GM23338 (cell line): Measurements from ENCODE around the gene MUC16. TPM values are rescaled to one million over a fixed set of nuclear protein-coding genes. Genes with fewer than 3 reads are reported as not detected.

Source experiments
- ATAC-seq: fragments of 200-7000 bp; cut with Tn5 transposase; 3 replicates; pipeline ENCODE4 v1.9.1; 2020
- DNase-seq: peaks from one replicate; pipeline ENCODE4 v3.0.0-alpha.2; 2015; ENCODE audit warnings: low spot score
- H2AFZ ChIP-seq: fragments of 200-600 bp; sonication (generic); 2 replicates; pipeline ENCODE4 v1.8.0; 2016; ENCODE audit warnings: antibody characterized with exemption, mild to moderate bottlenecking, moderate library complexity
- H3F3A ChIP-seq: fragments of 200-600 bp; sonication (generic); replicated peaks from 2 replicates; pipeline ENCODE4 v1.8.0; 2017; ENCODE audit warnings: antibody characterized with exemption, mixed run types, low read depth
- H3K27ac ChIP-seq: fragments of 200-600 bp; sonication (generic); 2 replicates; pipeline ENCODE4 v1.6.1; 2016; ENCODE audit warnings: low read depth
- H3K27me3 ChIP-seq: fragments of 200-600 bp; sonication (generic); 2 replicates; pipeline ENCODE4 v1.8.0; 2016; ENCODE audit warnings: mild to moderate bottlenecking, mixed run types, moderate library complexity; ENCODE audit not compliant: insufficient read depth
- H3K36me3 ChIP-seq: fragments of 200-600 bp; sonication (generic); 2 replicates; pipeline ENCODE4 v1.8.0; 2016; ENCODE audit warnings: mild to moderate bottlenecking; ENCODE audit not compliant: insufficient read depth
- H3K4me1 ChIP-seq: fragments of 200-600 bp; sonication (generic); 2 replicates; pipeline ENCODE4 v1.8.0; 2016; ENCODE audit warnings: mild to moderate bottlenecking, moderate library complexity; ENCODE audit not compliant: insufficient read depth
- H3K4me2 ChIP-seq: fragments of 200-600 bp; sonication (generic); 2 replicates; pipeline ENCODE4 v1.7.1; 2017; ENCODE audit warnings: mixed run types
- H3K4me3 ChIP-seq: fragments of 200-600 bp; sonication (generic); 2 replicates; pipeline ENCODE4 v1.6.1; 2016; ENCODE audit warnings: mixed run types
- H3K79me2 ChIP-seq: fragments of 200-600 bp; sonication (generic); replicated peaks from 2 replicates; pipeline ENCODE4 v1.8.0; 2017; ENCODE audit warnings: mild to moderate bottlenecking; ENCODE audit not compliant: insufficient read depth
- H3K9me2 ChIP-seq: fragments of 200-600 bp; sonication (generic); 2 replicates; pipeline ENCODE4 v1.8.0; 2017; ENCODE audit not compliant: insufficient read depth
- H4K20me1 ChIP-seq: fragments of 200-600 bp; sonication (generic); replicated peaks from 2 replicates; pipeline ENCODE4 v1.8.0; 2017; ENCODE audit warnings: mild to moderate bottlenecking; ENCODE audit not compliant: insufficient read depth
- H3K27ac Mint-ChIP-seq: 2 replicates; pipeline ENCODE4 v1.8.0; 2020; ENCODE audit warnings: inconsistent platforms, mild to moderate bottlenecking, moderate library complexity, mixed read lengths
- H3K27me3 Mint-ChIP-seq: 3 replicates; pipeline ENCODE4 v1.8.0; 2022; ENCODE audit warnings: low read depth, mild to moderate bottlenecking, moderate library complexity, mixed read lengths, inconsistent platforms; ENCODE audit not compliant: insufficient read depth, poor library complexity
- H3K36me3 Mint-ChIP-seq: 3 replicates; pipeline ENCODE4 v1.8.0; 2021; ENCODE audit warnings: low read depth, mild to moderate bottlenecking, inconsistent platforms, moderate library complexity, mixed read lengths
- H3K4me1 Mint-ChIP-seq: 3 replicates; pipeline ENCODE4 v1.8.0; 2020; ENCODE audit warnings: mild to moderate bottlenecking, inconsistent platforms, mixed read lengths
- H3K4me3 Mint-ChIP-seq: 3 replicates; pipeline ENCODE4 v1.8.0; 2021; ENCODE audit warnings: moderate library complexity, mild to moderate bottlenecking, inconsistent platforms, mixed read lengths
- H3K9me3 Mint-ChIP-seq: 3 replicates; pipeline ENCODE4 v1.8.0; 2020; ENCODE audit warnings: moderate library complexity, mild to moderate bottlenecking, inconsistent platforms, mixed read lengths
- CREB1 ChIP-seq: fragments of 250-450 bp; sonication (Bioruptor Pico); IDR thresholded peaks from 2 replicates; pipeline ENCODE4 v1.5.0; 2020; ENCODE audit warnings: low read depth, mild to moderate bottlenecking, moderate library complexity
- EZH2 ChIP-seq: fragments of 200-600 bp; sonication (generic); IDR thresholded peaks from one replicate; pipeline ENCODE4 v1.8.0; 2017; ENCODE audit warnings: antibody characterized with exemption, mild to moderate bottlenecking, low read depth; ENCODE audit not compliant: unreplicated experiment
- EZH2phosphoT487 ChIP-seq: fragments of 200-600 bp; sonication (generic); IDR thresholded peaks from one replicate; pipeline ENCODE4 v1.8.1; 2018; ENCODE audit warnings: antibody characterized with exemption; ENCODE audit not compliant: unreplicated experiment
- NANOG ChIP-seq: IDR thresholded peaks from 2 replicates; pipeline ENCODE4 v1.6.1; 2016; ENCODE audit warnings: antibody characterized with exemption, borderline replicate concordance
- POLR2AphosphoS5 ChIP-seq: IDR thresholded peaks from 2 replicates; pipeline ENCODE4 v1.6.1; 2016; ENCODE audit warnings: antibody characterized with exemption, low read depth
- STAT1 ChIP-seq: IDR thresholded peaks from one replicate; pipeline ENCODE4 v1.6.1; 2016; ENCODE audit warnings: antibody characterized with exemption; ENCODE audit not compliant: unreplicated experiment
- ZNF114 ChIP-seq: fragments of 250-450 bp; sonication (Bioruptor Pico); IDR thresholded peaks from 2 replicates; pipeline ENCODE4 v1.5.0; 2020; ENCODE audit warnings: mild to moderate bottlenecking, moderate library complexity
- ZNF331 ChIP-seq: fragments of 250-450 bp; sonication (Bioruptor Pico); IDR thresholded peaks from 2 replicates; pipeline ENCODE4 v1.5.0; 2020; ENCODE audit warnings: low read depth, mild to moderate bottlenecking, moderate library complexity
- polyA plus RNA-seq: library from polyadenylated mRNA; unstranded; fragments of >200 nt; fragmentation: Nextera tagmentation; extraction: Ambion mirVana; gene quantifications from 2 replicates; pipeline ENCODE4 v1.2.1, GENCODE V29; 2016
- total RNA-seq: library from RNA; depleted of rRNA; stranded (reverse); fragments of >200 nt; shearing (Covaris generic); gene quantifications from 2 replicates; pipeline ENCODE4 v1.2.3, GENCODE V29; 2014
- TF ChIP-seq, protein P1 (sequence below): IDR thresholded peaks from one replicate; pipeline ENCODE4 v1.6.1; 2018; ENCODE audit warnings: antibody characterized with exemption; ENCODE audit not compliant: unreplicated experiment
- TF ChIP-seq, protein P2 (sequence below): fragments of 250-450 bp; sonication (Bioruptor Pico); IDR thresholded peaks from 2 replicates; pipeline ENCODE4 v1.5.0; 2020; ENCODE audit warnings: mild to moderate bottlenecking, moderate library complexity
- TF ChIP-seq, protein P3 (sequence below), 2 experiments: fragments of 200-600 bp in 1 of 2; sonication (generic) in 1 of 2; conservative IDR thresholded peaks; 2 replicates each; pipeline versions ENCODE4 v1.5.1 to v1.6.1; 2016 to 2017; ENCODE audit warnings: antibody characterized with exemption in 2 of 2, low read depth in 2 of 2, mild to moderate bottlenecking in 2 of 2, moderate library complexity in 1 of 2
- TF ChIP-seq, protein P4 (sequence below): IDR thresholded peaks from 2 replicates; pipeline ENCODE4 v1.6.1; 2016; ENCODE audit warnings: antibody characterized with exemption

The MUC16 gene
- total and polyA plus RNA-seq, 2 experiments from 2014 or later = 0.06 to 0.42 TPM

DNA sequence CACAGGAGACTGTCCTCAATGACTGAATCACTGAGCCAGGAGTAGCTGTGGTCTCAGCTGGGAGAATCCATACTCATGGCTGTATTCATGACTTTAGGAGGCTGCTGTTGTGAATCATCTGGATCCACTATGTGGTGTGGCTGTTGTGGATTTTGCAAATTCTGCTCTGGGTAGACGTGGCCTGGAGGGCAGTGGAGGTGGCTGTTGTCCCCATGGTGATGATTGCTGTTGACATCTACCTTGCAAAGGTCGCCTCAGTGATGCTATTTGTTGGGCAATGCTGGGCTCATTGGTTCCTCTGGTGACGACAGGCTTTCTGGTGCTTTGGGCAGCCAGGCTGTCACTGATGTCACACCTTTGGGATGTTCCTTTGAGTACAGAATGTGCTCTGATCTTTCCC lies 23.9 kb downstream of the MUC16 start:
- Mint-ChIP-seq H3K36me3 (peaks cover 26% of the 10 kb centered on the region; the same call in 2 of the 3 replicates), H3K27ac (no peak overlapping the region), H3K4me3 (no peak overlapping the region), H3K27me3 (peaks cover 6% of the 10 kb centered on the region), H3K4me1 (no peaks in the 10 kb centered on the region), H3K9me3 (peaks cover 70% of the 10 kb centered on the region)
- Histone ChIP-seq H3K4me2 (no peak overlapping the region), H3K79me2 (no peaks in the 10 kb centered on the region), H3K4me1 (no peaks in the 10 kb centered on the region), H3F3A (no peaks in the 10 kb centered on the region), H3K36me3 (no peaks in the 10 kb centered on the region), H3K9me2 (no peaks in the 10 kb centered on the region), H3K27me3 (no peaks in the 10 kb centered on the region), H3K27ac (no peak overlapping the region), H4K20me1 (no peaks in the 10 kb centered on the region), H3K4me3 (no peak overlapping the region), H2AFZ (no peak overlapping the region)
- ATAC-seq (no peak), DNase-seq (no peak)
- TF ChIP-seq ZNF114 (CRISPR knock-in tag) (no peak), EZH2phosphoT487 (no peak), NANOG (no peak), STAT1 (no peak), EZH2 (no peak), POLR2AphosphoS5 (no peak), ZNF331 (CRISPR knock-in tag) (no peak), CREB1 (CRISPR knock-in tag) (no peak)
- TF ChIP-seq, protein P1, sequence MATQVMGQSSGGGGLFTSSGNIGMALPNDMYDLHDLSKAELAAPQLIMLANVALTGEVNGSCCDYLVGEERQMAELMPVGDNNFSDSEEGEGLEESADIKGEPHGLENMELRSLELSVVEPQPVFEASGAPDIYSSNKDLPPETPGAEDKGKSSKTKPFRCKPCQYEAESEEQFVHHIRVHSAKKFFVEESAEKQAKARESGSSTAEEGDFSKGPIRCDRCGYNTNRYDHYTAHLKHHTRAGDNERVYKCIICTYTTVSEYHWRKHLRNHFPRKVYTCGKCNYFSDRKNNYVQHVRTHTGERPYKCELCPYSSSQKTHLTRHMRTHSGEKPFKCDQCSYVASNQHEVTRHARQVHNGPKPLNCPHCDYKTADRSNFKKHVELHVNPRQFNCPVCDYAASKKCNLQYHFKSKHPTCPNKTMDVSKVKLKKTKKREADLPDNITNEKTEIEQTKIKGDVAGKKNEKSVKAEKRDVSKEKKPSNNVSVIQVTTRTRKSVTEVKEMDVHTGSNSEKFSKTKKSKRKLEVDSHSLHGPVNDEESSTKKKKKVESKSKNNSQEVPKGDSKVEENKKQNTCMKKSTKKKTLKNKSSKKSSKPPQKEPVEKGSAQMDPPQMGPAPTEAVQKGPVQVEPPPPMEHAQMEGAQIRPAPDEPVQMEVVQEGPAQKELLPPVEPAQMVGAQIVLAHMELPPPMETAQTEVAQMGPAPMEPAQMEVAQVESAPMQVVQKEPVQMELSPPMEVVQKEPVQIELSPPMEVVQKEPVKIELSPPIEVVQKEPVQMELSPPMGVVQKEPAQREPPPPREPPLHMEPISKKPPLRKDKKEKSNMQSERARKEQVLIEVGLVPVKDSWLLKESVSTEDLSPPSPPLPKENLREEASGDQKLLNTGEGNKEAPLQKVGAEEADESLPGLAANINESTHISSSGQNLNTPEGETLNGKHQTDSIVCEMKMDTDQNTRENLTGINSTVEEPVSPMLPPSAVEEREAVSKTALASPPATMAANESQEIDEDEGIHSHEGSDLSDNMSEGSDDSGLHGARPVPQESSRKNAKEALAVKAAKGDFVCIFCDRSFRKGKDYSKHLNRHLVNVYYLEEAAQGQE = no peak
- TF ChIP-seq, protein P2, sequence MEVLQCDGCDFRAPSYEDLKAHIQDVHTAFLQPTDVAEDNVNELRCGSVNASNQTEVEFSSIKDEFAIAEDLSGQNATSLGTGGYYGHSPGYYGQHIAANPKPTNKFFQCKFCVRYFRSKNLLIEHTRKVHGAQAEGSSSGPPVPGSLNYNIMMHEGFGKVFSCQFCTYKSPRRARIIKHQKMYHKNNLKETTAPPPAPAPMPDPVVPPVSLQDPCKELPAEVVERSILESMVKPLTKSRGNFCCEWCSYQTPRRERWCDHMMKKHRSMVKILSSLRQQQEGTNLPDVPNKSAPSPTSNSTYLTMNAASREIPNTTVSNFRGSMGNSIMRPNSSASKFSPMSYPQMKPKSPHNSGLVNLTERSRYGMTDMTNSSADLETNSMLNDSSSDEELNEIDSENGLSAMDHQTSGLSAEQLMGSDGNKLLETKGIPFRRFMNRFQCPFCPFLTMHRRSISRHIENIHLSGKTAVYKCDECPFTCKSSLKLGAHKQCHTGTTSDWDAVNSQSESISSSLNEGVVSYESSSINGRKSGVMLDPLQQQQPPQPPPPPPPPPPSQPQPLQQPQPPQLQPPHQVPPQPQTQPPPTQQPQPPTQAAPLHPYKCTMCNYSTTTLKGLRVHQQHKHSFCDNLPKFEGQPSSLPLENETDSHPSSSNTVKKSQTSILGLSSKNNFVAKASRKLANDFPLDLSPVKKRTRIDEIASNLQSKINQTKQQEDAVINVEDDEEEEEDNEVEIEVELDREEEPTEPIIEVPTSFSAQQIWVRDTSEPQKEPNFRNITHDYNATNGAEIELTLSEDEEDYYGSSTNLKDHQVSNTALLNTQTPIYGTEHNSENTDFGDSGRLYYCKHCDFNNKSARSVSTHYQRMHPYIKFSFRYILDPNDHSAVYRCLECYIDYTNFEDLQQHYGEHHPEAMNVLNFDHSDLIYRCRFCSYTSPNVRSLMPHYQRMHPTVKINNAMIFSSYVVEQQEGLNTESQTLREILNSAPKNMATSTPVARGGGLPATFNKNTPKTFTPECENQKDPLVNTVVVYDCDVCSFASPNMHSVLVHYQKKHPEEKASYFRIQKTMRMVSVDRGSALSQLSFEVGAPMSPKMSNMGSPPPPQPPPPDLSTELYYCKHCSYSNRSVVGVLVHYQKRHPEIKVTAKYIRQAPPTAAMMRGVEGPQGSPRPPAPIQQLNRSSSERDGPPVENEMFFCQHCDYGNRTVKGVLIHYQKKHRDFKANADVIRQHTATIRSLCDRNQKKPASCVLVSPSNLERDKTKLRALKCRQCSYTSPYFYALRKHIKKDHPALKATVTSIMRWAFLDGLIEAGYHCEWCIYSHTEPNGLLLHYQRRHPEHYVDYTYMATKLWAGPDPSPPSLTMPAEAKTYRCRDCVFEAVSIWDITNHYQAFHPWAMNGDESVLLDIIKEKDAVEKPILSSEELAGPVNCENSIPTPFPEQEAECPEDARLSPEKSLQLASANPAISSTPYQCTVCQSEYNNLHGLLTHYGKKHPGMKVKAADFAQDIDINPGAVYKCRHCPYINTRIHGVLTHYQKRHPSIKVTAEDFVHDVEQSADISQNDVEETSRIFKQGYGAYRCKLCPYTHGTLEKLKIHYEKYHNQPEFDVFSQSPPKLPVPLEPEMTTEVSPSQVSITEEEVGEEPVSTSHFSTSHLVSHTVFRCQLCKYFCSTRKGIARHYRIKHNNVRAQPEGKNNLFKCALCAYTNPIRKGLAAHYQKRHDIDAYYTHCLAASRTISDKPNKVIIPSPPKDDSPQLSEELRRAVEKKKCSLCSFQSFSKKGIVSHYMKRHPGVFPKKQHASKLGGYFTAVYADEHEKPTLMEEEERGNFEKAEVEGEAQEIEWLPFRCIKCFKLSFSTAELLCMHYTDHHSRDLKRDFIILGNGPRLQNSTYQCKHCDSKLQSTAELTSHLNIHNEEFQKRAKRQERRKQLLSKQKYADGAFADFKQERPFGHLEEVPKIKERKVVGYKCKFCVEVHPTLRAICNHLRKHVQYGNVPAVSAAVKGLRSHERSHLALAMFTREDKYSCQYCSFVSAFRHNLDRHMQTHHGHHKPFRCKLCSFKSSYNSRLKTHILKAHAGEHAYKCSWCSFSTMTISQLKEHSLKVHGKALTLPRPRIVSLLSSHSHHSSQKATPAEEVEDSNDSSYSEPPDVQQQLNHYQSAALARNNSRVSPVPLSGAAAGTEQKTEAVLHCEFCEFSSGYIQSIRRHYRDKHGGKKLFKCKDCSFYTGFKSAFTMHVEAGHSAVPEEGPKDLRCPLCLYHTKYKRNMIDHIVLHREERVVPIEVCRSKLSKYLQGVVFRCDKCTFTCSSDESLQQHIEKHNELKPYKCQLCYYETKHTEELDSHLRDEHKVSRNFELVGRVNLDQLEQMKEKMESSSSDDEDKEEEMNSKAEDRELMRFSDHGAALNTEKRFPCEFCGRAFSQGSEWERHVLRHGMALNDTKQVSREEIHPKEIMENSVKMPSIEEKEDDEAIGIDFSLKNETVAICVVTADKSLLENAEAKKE (CRISPR knock-in tag) = no peak
- TF ChIP-seq, protein P3, sequence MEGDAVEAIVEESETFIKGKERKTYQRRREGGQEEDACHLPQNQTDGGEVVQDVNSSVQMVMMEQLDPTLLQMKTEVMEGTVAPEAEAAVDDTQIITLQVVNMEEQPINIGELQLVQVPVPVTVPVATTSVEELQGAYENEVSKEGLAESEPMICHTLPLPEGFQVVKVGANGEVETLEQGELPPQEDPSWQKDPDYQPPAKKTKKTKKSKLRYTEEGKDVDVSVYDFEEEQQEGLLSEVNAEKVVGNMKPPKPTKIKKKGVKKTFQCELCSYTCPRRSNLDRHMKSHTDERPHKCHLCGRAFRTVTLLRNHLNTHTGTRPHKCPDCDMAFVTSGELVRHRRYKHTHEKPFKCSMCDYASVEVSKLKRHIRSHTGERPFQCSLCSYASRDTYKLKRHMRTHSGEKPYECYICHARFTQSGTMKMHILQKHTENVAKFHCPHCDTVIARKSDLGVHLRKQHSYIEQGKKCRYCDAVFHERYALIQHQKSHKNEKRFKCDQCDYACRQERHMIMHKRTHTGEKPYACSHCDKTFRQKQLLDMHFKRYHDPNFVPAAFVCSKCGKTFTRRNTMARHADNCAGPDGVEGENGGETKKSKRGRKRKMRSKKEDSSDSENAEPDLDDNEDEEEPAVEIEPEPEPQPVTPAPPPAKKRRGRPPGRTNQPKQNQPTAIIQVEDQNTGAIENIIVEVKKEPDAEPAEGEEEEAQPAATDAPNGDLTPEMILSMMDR (conservative IDR thresholded peaks at IDR 0.05; ENCODE audit: low read depth in 2 of 2) = no peak
- TF ChIP-seq, protein P4, sequence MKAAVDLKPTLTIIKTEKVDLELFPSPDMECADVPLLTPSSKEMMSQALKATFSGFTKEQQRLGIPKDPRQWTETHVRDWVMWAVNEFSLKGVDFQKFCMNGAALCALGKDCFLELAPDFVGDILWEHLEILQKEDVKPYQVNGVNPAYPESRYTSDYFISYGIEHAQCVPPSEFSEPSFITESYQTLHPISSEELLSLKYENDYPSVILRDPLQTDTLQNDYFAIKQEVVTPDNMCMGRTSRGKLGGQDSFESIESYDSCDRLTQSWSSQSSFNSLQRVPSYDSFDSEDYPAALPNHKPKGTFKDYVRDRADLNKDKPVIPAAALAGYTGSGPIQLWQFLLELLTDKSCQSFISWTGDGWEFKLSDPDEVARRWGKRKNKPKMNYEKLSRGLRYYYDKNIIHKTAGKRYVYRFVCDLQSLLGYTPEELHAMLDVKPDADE = no peak
